Body of pancreas (tissue), 4 donors: Measurements from ENCODE around the gene KRT83.

Source experiments
- CTCF ChIP-seq, 7 experiments: fragments of 450-650 bp in 4 of 7; fragments of 200-600 bp in 3 of 7; sonication (generic) in 3 of 7; IDR thresholded peaks; one replicate each; pipeline ENCODE4 v1.5.1; 2016 to 2019; ENCODE audit warnings: antibody characterized with exemption in 7 of 7
- POLR2A ChIP-seq, 3 donors: fragments of 450-650 bp; IDR thresholded peaks; one replicate each; pipeline ENCODE4 v1.6.1; 2016; ENCODE audit warnings: antibody characterized with exemption in 3 of 3, mild to moderate bottlenecking in 2 of 3

GRCh38 chr12:52331833-52332232 is 10.6 kb upstream of the KRT83 start:
- no peak for TF ChIP-seq POLR2A (IDR thresholded peaks at IDR 0.05)
- no peak for TF ChIP-seq CTCF (IDR thresholded peaks at IDR 0.05)
